Hepatocyte (in vitro differentiated cells): ENCODE data around the gene ZBTB32.

ENCODE experiments used
- CTCF ChIP-seq: fragments of 200-600 bp; sonication (generic); IDR thresholded peaks from 2 replicates; pipeline ENCODE4 v1.5.1; 2016; ENCODE audit warnings: antibody characterized with exemption, mild to moderate bottlenecking; ENCODE audit not compliant: poor library complexity
- EZH2 ChIP-seq: fragments of 200-600 bp; sonication (generic); IDR thresholded peaks from 2 replicates; pipeline ENCODE4 v1.6.1; 2016; ENCODE audit warnings: antibody characterized with exemption, mild to moderate bottlenecking, borderline replicate concordance

GRCh38 chr19:35727053-35727955 is 22.9 kb downstream of the ZBTB32 start:
- TF ChIP-seq CTCF: no peak
- no peak for TF ChIP-seq EZH2
